Measurements from ENCODE around the gene PHLPP2.

The PHLPP2 gene

DNA sequence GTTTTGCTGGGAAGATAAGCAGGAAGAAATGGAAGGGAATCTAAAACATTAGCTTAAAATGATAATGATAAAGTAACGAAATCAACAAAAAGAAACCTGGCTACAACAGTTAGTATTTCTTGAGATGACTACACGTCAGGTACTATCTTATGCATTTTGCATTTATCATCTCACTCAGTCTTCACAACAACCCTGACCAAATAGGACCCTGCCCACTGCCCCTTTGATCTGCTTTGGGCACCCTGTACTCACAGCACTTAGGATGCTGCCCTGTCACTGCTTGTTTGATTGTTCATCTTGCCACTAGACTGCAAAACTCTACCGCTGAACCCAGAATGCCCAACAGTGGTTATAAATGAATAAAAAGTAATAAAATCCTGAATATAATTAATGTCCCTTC lies 53.3 kb downstream of the PHLPP2 start:
- TF ChIP-seq, protein P1, sequence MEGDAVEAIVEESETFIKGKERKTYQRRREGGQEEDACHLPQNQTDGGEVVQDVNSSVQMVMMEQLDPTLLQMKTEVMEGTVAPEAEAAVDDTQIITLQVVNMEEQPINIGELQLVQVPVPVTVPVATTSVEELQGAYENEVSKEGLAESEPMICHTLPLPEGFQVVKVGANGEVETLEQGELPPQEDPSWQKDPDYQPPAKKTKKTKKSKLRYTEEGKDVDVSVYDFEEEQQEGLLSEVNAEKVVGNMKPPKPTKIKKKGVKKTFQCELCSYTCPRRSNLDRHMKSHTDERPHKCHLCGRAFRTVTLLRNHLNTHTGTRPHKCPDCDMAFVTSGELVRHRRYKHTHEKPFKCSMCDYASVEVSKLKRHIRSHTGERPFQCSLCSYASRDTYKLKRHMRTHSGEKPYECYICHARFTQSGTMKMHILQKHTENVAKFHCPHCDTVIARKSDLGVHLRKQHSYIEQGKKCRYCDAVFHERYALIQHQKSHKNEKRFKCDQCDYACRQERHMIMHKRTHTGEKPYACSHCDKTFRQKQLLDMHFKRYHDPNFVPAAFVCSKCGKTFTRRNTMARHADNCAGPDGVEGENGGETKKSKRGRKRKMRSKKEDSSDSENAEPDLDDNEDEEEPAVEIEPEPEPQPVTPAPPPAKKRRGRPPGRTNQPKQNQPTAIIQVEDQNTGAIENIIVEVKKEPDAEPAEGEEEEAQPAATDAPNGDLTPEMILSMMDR (conservative IDR thresholded peaks at IDR 0.05; ENCODE audit: low read length): no peak
- TF ChIP-seq EZH2phosphoT487 (IDR thresholded peaks at IDR 0.05; ENCODE audit: borderline replicate concordance): no peak
- Histone ChIP-seq H3K4me3 (ENCODE audit: low read length, poor library complexity, severe bottlenecking) (no peak overlapping the region), H3K36me3 (ENCODE audit: insufficient read depth, low read length) (peaks cover 52% of the 10 kb centered on the region; the same call in 1 of the 2 replicates)

DNA sequence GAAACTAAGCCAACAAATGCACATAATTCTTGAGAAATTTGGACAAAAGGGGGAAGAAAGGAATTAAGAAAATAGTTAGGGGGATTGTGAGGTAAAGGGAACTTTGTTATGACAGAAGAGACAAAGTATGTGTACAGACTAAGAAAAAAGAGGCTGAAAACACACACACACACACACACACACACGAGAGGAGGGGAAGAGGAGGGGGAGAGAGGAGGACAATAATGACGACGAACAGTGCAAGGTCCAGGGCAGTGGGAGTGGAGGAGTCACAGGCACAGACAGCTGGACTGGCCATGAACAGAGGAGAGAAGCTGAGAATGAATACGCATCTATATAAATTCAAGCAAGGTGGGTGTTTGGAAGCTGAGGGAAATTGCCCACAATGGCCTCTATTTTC lies 54.0 kb downstream of the PHLPP2 start:
- no peaks in the 10 kb centered on the region for H4K20me1 ChIP-seq (ENCODE audit: insufficient read depth, low read length, poor library complexity, severe bottlenecking)
- H2AFZ ChIP-seq (ENCODE audit: low read length): no peak overlapping the region
- no peaks in the 10 kb centered on the region for H3K4me1 ChIP-seq (ENCODE audit: insufficient read depth, low read length, poor library complexity, severe bottlenecking)
- H3K36me3 ChIP-seq (ENCODE audit: insufficient read depth, low read length): peaks cover 58% of the 10 kb centered on the region
- H3K9me3 ChIP-seq (ENCODE audit: insufficient read depth, low read depth, low read length): no peaks in the 10 kb centered on the region
- H3K9ac ChIP-seq (ENCODE audit: low read depth, low read length, poor library complexity, severe bottlenecking): no peak overlapping the region
- no peaks in the 10 kb centered on the region for H3F3A ChIP-seq (ENCODE audit: low read depth)
- no peak overlapping the region for H3K4me2 ChIP-seq (ENCODE audit: low read depth, low read length, poor library complexity, severe bottlenecking)
- H3K27me3 ChIP-seq (ENCODE audit: insufficient read depth, low read length, poor library complexity, severe bottlenecking): no peaks in the 10 kb centered on the region
- no peaks in the 10 kb centered on the region for H3K9me2 ChIP-seq (replicated peaks; ENCODE audit: low read depth, low read length)
- no peak overlapping the region for H3K4me3 ChIP-seq (ENCODE audit: low read length, poor library complexity, severe bottlenecking)
- TF ChIP-seq, protein P1 (conservative IDR thresholded peaks at IDR 0.05; ENCODE audit: low read length): no peak
- TF ChIP-seq EZH2phosphoT487 (IDR thresholded peaks at IDR 0.05; ENCODE audit: borderline replicate concordance): no peak
- H3K79me2 ChIP-seq (ENCODE audit: insufficient read depth, low read length): no peaks in the 10 kb centered on the region

More for the DNA sequence above, 53.3 kb downstream of the PHLPP2 start:
- Histone ChIP-seq H3K79me2 (ENCODE audit: insufficient read depth, low read length) (no peaks in the 10 kb centered on the region), H3K9me2 (replicated peaks; ENCODE audit: low read depth, low read length) (no peaks in the 10 kb centered on the region), H3F3A (ENCODE audit: low read depth) (no peaks in the 10 kb centered on the region), H2AFZ (ENCODE audit: low read length) (no peak overlapping the region), H3K27me3 (ENCODE audit: insufficient read depth, low read length, poor library complexity, severe bottlenecking) (no peaks in the 10 kb centered on the region), H3K9ac (ENCODE audit: low read depth, low read length, poor library complexity, severe bottlenecking) (no peak overlapping the region), H3K4me1 (ENCODE audit: insufficient read depth, low read length, poor library complexity, severe bottlenecking) (no peaks in the 10 kb centered on the region), H4K20me1 (ENCODE audit: insufficient read depth, low read length, poor library complexity, severe bottlenecking) (no peaks in the 10 kb centered on the region), H3K4me2 (ENCODE audit: low read depth, low read length, poor library complexity, severe bottlenecking) (no peak overlapping the region), H3K9me3 (ENCODE audit: insufficient read depth, low read depth, low read length) (no peaks in the 10 kb centered on the region)

DNA sequence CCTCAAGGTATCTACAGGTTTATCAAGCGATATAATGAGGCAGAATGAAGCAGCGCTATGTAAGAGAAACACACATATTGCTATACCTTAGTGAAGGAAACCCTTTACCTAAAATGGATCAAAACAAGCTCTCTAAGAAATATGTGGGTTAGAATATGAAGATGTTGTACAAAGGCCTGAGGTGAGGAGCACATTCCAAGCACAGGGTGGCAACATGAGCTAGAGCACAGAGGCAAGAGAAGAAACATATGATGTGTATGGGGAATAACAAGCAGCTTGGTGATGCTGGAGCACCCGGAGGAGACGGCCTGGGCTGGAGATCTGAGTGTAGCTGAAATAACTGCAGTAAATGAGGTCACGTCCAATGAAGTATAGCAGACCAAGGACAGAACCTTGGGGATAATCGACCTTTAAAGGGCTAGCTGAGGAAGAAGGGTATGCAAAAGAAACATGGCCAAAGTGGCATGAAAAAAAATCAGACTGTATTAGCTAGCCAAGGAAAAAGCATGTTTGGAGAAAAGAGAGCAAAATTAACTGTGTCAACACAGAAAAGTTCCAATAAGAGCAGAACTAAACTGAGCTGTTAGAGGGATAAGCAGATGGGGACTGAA lies 54.5 kb downstream of the PHLPP2 start:
- H3K4me2 ChIP-seq (ENCODE audit: low read depth, low read length, poor library complexity, severe bottlenecking): no peak overlapping the region
- no peaks in the 10 kb centered on the region for H3K9me3 ChIP-seq (ENCODE audit: insufficient read depth, low read depth, low read length)
- H2AFZ ChIP-seq (ENCODE audit: low read length): no peak overlapping the region
- H3K79me2 ChIP-seq (ENCODE audit: insufficient read depth, low read length): no peaks in the 10 kb centered on the region
- H3K36me3 ChIP-seq (ENCODE audit: insufficient read depth, low read length): peaks cover 61% of the 10 kb centered on the region
- TF ChIP-seq, protein P1 (conservative IDR thresholded peaks at IDR 0.05; ENCODE audit: low read length): no peak
- TF ChIP-seq EZH2phosphoT487 (IDR thresholded peaks at IDR 0.05; ENCODE audit: borderline replicate concordance): no peak
- H3K9me2 ChIP-seq (replicated peaks; ENCODE audit: low read depth, low read length): no peaks in the 10 kb centered on the region
- H4K20me1 ChIP-seq (ENCODE audit: insufficient read depth, low read length, poor library complexity, severe bottlenecking): no peaks in the 10 kb centered on the region
- no peak overlapping the region for H3K9ac ChIP-seq (ENCODE audit: low read depth, low read length, poor library complexity, severe bottlenecking)
- no peaks in the 10 kb centered on the region for H3F3A ChIP-seq (ENCODE audit: low read depth)
- H3K4me1 ChIP-seq (ENCODE audit: insufficient read depth, low read length, poor library complexity, severe bottlenecking): no peaks in the 10 kb centered on the region
- no peaks in the 10 kb centered on the region for H3K27me3 ChIP-seq (ENCODE audit: insufficient read depth, low read length, poor library complexity, severe bottlenecking)
- H3K4me3 ChIP-seq (ENCODE audit: low read length, poor library complexity, severe bottlenecking): no peak overlapping the region
